ENCODE data around the gene RANBP6. TPM values are rescaled to one million over a fixed set of nuclear protein-coding genes. Genes with fewer than 3 reads are reported as not detected.

Gene RANBP6
- total and polyA plus RNA-seq, 10 donors, result 12.3 to 22.3 (median 18.1) TPM

DNA sequence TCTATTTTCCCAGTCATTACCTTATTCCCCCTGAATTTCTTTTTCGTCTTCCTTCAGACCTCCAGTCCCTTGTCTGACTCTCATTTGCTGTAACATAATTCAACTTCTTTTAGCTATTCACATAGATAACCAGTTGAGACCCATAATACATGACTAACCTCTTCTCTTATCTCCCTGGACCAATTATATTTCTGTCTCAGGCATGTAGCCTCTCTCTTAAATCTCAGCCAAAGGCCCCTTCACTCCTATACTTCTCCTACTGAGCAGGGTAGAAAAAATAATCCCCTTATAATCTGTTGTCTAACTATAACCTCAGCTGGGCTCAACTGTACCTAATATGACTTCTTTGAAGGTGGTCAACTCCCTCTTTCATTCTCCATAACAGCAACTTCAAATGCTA, 20.9 kb downstream of the RANBP6 start:
- Histone ChIP-seq H3K27ac (no peak overlapping the region), H3K4me1 (peaks cover 0 to 62% (median 24%) of the 10 kb centered on the region in 6 donors), H3K27me3 (replicated peaks in 1 of 7) (no peaks in the 10 kb centered on the region), H3K9me3 (no peaks in the 10 kb centered on the region), H3K36me3 (no peaks in the 10 kb centered on the region), H3K4me3 (no peak overlapping the region)
- 93 to 98% (median 96%) methylated on average over 1 of the region's 1 CpG for WGBS, 5 donors
- TF ChIP-seq POLR2A (IDR thresholded peaks at IDR 0.05), result no peak
- no peak for TF ChIP-seq POLR2AphosphoS5 (IDR thresholded peaks at IDR 0.05)
- TF ChIP-seq, protein P1, sequence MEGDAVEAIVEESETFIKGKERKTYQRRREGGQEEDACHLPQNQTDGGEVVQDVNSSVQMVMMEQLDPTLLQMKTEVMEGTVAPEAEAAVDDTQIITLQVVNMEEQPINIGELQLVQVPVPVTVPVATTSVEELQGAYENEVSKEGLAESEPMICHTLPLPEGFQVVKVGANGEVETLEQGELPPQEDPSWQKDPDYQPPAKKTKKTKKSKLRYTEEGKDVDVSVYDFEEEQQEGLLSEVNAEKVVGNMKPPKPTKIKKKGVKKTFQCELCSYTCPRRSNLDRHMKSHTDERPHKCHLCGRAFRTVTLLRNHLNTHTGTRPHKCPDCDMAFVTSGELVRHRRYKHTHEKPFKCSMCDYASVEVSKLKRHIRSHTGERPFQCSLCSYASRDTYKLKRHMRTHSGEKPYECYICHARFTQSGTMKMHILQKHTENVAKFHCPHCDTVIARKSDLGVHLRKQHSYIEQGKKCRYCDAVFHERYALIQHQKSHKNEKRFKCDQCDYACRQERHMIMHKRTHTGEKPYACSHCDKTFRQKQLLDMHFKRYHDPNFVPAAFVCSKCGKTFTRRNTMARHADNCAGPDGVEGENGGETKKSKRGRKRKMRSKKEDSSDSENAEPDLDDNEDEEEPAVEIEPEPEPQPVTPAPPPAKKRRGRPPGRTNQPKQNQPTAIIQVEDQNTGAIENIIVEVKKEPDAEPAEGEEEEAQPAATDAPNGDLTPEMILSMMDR (IDR thresholded peaks at IDR 0.05 in 8 of 11, conservative IDR thresholded peaks at IDR 0.05 in 3 of 11), result no peak
- DNase-seq, result no peak
- intact Hi-C loops (cut with DNase I; ENCODE audit: low total_unique reads), result no loop called here

GRCh38 chr9:5988265-5988664, 27.2 kb downstream of the RANBP6 start:
- Histone ChIP-seq H3K4me3 (no peak overlapping the region), H3K4me1 (peaks cover 0 to under 1% (median 0%) of the 10 kb centered on the region in 6 donors), H3K27ac (no peak overlapping the region), H3K9me3 (no peaks in the 10 kb centered on the region), H3K36me3 (peaks cover 0 to 46% (median 23%) of the 10 kb centered on the region in 6 donors), H3K27me3 (replicated peaks in 1 of 7) (no peaks in the 10 kb centered on the region)
- no peak for DNase-seq
- WGBS, 5 donors, result 91 to 97% (median 95%) methylated on average over 5 of the region's 5 CpGs
- TF ChIP-seq, protein P1 (IDR thresholded peaks at IDR 0.05 in 8 of 11, conservative IDR thresholded peaks at IDR 0.05 in 3 of 11), result no peak
- TF ChIP-seq POLR2A (IDR thresholded peaks at IDR 0.05) (no peak), POLR2AphosphoS5 (IDR thresholded peaks at IDR 0.05) (no peak)
- intact Hi-C loops (cut with DNase I; ENCODE audit: low total_unique reads), result no loop called here

GRCh38 chr9:5983042-5983441, 32.4 kb downstream of the RANBP6 start:
- intact Hi-C loops (cut with DNase I; ENCODE audit: low total_unique reads), result no loop called here
- 92 to 99% (median 97%) methylated on average over 2 of the region's 2 CpGs for whole genome bisulfite sequencing, 5 donors
- Histone ChIP-seq H3K4me3 (no peak overlapping the region), H3K27ac (no peak overlapping the region), H3K27me3 (replicated peaks in 1 of 7) (no peaks in the 10 kb centered on the region), H3K4me1 (no peaks in the 10 kb centered on the region), H3K9me3 (no peaks in the 10 kb centered on the region), H3K36me3 (peaks cover 0 to 70% (median 20%) of the 10 kb centered on the region in 6 donors)
- no peak for DNase-seq
- TF ChIP-seq POLR2A (IDR thresholded peaks at IDR 0.05) (no peak), POLR2AphosphoS5 (IDR thresholded peaks at IDR 0.05) (no peak)

GRCh38 chr9:5982317-5982716, 33.1 kb downstream of the RANBP6 start:
- DNase-seq, result no peak
- Histone ChIP-seq H3K4me1 (peaks cover 0 to 7% (median under 1%) of the 10 kb centered on the region in 6 donors), H3K36me3 (peaks cover 0 to 62% (median 15%) of the 10 kb centered on the region in 6 donors), H3K27me3 (replicated peaks in 1 of 7) (no peaks in the 10 kb centered on the region), H3K4me3 (no peak overlapping the region), H3K27ac (no peak overlapping the region), H3K9me3 (no peaks in the 10 kb centered on the region)
- TF ChIP-seq POLR2A (IDR thresholded peaks at IDR 0.05), result no peak
- TF ChIP-seq, protein P1 (IDR thresholded peaks at IDR 0.05 in 8 of 11, conservative IDR thresholded peaks at IDR 0.05 in 3 of 11), result no peak
- TF ChIP-seq POLR2AphosphoS5 (IDR thresholded peaks at IDR 0.05), result no peak
- 79 to 88% (median 85%) methylated on average over 2 of the region's 2 CpGs for WGBS, 5 donors
- intact Hi-C loops (cut with DNase I; ENCODE audit: low total_unique reads), result no loop called here

DNA sequence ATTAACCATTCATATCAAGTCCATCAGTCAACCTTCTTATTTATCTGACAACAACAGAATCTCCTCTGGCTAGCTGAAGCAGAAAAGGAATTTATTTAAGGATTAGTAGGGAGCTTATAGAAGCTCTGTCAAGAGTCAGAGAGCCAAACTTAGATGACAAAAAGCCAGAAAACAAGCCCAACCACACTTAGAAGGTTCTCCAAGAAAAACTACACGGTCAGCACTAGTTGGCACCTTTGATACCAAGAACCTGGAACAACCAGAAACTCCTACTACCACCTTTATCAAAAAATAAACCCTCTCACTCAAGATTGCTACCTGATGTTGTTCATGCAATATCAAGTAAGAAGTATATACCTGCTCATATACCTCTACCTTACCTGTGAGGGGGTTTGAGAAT, 36.9 kb downstream of the RANBP6 start:
- TF ChIP-seq, protein P1 (IDR thresholded peaks at IDR 0.05 in 8 of 11, conservative IDR thresholded peaks at IDR 0.05 in 3 of 11), result no peak
- no peak for TF ChIP-seq POLR2AphosphoS5 (IDR thresholded peaks at IDR 0.05)
- TF ChIP-seq POLR2A (IDR thresholded peaks at IDR 0.05), result no peak
- Histone ChIP-seq H3K4me3 (no peak overlapping the region), H3K27ac (no peak overlapping the region), H3K36me3 (peaks cover 0 to 46% (median 3%) of the 10 kb centered on the region in 6 donors), H3K4me1 (peaks cover 8 to 23% (median 12%) of the 10 kb centered on the region in 6 donors), H3K9me3 (no peaks in the 10 kb centered on the region), H3K27me3 (replicated peaks in 1 of 7) (no peaks in the 10 kb centered on the region)
- 86 to 100% (median 95%) methylated on average over 1 of the region's 1 CpG for WGBS, 5 donors
- no peak for DNase-seq
- intact Hi-C loops (cut with DNase I; ENCODE audit: low total_unique reads), result no loop called here

Measured in spleen (tissue), 11 donors.